Mesothelial cell of epicardium (in vitro differentiated cells): Measurements from ENCODE around the gene RAP1GAP. TPM values are rescaled to one million over a fixed set of nuclear protein-coding genes. Genes with fewer than 3 reads are reported as not detected.
A peak's percentile ranks its signal among the peaks of the same experiment; 100 is the strongest.

Source experiments
- DNase-seq, 2 experiments: peaks; one replicate each; pipeline ENCODE4 v3.0.0; 2021; ENCODE audit warnings: low spot score in 2 of 2; ENCODE audit not compliant: unreplicated experiment in 2 of 2
- H3K27ac Mint-ChIP-seq: 2 replicates; pipeline ENCODE4 v1.8.0; 2021; ENCODE audit warnings: mixed read lengths
- H3K27me3 Mint-ChIP-seq: 2 replicates; pipeline ENCODE4 v1.8.0; 2021; ENCODE audit warnings: low read depth, mixed read lengths
- H3K36me3 Mint-ChIP-seq: 2 replicates; pipeline ENCODE4 v1.8.0; 2021; ENCODE audit warnings: mixed read lengths
- H3K4me1 Mint-ChIP-seq: 2 replicates; pipeline ENCODE4 v1.8.0; 2021; ENCODE audit warnings: mixed read lengths
- H3K4me3 Mint-ChIP-seq: 2 replicates; pipeline ENCODE4 v1.8.0; 2021; ENCODE audit warnings: mild to moderate bottlenecking, moderate library complexity, mixed read lengths
- H3K9me3 Mint-ChIP-seq: 2 replicates; pipeline ENCODE4 v1.8.0; 2021; ENCODE audit warnings: mixed read lengths
- total RNA-seq: library from RNA; stranded (reverse); gene quantifications from 3 replicates; pipeline ENCODE4 v1.2.1, GENCODE V29; 2021
- TF ChIP-seq, protein P1 (sequence below): fragments of 200-600 bp; sonication (generic); IDR thresholded peaks from one replicate; pipeline ENCODE4 v1.5.0; 2021; ENCODE audit warnings: antibody characterized with exemption; ENCODE audit not compliant: unreplicated experiment

The RAP1GAP gene
- total RNA-seq, 1 donor from 2014 or later, result 8.0 TPM

DNA sequence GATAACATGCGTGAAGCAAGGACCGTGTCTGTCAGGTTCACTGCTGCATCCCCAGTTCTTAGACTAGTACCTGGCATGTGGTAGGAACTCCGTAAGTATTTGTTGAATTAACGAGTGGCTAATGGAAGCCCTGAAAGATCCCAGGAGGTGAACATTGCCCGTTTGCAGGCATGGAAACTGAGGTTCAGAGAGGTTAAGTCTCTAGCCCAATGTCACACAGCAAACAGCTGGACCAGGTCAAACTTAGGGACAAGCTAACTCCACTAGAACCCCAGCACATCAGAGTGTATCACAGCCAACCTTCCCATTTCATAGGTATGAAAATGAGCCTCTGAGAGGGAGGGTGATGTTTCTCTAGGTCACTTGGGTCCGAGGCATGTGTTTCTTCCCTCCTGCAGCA is 27.6 kb downstream of the RAP1GAP start:
- Mint-ChIP-seq H3K9me3 (no peaks in the 10 kb centered on the region), H3K27ac (no peak overlapping the region), H3K4me3 (no peak overlapping the region), H3K4me1 (peaks cover 7% of the 10 kb centered on the region), H3K27me3 (peaks cover 18% of the 10 kb centered on the region), H3K36me3 (no peaks in the 10 kb centered on the region)
- TF ChIP-seq, protein P1, sequence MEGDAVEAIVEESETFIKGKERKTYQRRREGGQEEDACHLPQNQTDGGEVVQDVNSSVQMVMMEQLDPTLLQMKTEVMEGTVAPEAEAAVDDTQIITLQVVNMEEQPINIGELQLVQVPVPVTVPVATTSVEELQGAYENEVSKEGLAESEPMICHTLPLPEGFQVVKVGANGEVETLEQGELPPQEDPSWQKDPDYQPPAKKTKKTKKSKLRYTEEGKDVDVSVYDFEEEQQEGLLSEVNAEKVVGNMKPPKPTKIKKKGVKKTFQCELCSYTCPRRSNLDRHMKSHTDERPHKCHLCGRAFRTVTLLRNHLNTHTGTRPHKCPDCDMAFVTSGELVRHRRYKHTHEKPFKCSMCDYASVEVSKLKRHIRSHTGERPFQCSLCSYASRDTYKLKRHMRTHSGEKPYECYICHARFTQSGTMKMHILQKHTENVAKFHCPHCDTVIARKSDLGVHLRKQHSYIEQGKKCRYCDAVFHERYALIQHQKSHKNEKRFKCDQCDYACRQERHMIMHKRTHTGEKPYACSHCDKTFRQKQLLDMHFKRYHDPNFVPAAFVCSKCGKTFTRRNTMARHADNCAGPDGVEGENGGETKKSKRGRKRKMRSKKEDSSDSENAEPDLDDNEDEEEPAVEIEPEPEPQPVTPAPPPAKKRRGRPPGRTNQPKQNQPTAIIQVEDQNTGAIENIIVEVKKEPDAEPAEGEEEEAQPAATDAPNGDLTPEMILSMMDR, result no peak
- DNase-seq, result no peak

DNA sequence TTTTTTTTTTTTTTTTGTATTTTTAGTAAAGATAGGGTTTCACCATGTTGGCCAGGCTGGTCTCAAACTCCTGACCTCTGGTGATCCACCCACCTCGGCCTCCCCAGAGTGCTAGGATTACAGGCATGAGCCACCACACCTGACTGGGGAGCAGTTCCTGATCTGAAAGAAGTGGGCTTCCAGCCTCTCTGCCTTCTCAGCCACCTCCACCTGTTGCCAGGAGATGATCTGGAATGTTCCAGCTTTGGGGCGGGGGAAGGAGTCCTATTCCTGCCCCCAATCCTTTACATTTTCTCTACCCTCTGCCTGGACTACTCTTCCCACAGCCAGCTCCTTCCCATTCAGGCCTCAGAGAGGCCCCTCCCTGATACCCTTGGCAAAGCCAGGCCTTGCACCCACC is 28.1 kb downstream of the RAP1GAP start:
- TF ChIP-seq, protein P1, result no peak
- H3K27me3 Mint-ChIP-seq, result peaks cover 18% of the 10 kb centered on the region
- no peak overlapping the region for H3K27ac Mint-ChIP-seq
- no peaks in the 10 kb centered on the region for H3K36me3 Mint-ChIP-seq
- no peak for DNase-seq
- no peak overlapping the region for H3K4me3 Mint-ChIP-seq
- no peaks in the 10 kb centered on the region for H3K9me3 Mint-ChIP-seq
- peaks cover 7% of the 10 kb centered on the region for H3K4me1 Mint-ChIP-seq

DNA sequence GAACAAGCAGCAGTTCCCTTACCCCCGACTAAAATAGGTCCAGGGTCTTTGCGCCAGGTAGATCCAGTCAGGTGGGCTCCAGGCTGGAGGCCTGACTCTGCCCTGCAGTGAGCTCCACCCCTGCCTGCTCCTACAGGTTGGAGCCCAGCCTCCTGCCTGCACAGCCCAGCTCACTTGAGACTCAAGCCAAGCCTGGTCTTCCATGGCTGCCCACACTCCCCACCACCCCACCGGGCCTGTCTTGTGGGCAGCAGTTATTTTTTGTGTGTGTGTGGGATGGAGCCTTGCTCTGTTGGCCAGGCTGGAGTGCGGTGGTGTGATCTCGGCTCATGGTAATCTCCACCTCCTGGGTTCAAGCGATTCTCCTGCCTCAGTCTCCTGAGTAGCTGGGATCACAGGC is 28.5 kb downstream of the RAP1GAP start:
- no peak for DNase-seq
- H3K36me3 Mint-ChIP-seq, result no peaks in the 10 kb centered on the region
- peaks cover 18% of the 10 kb centered on the region for H3K27me3 Mint-ChIP-seq
- peaks cover 7% of the 10 kb centered on the region for H3K4me1 Mint-ChIP-seq
- no peaks in the 10 kb centered on the region for H3K9me3 Mint-ChIP-seq
- TF ChIP-seq, protein P1, result no peak
- H3K4me3 Mint-ChIP-seq, result no peak overlapping the region
- H3K27ac Mint-ChIP-seq, result no peak overlapping the region

DNA sequence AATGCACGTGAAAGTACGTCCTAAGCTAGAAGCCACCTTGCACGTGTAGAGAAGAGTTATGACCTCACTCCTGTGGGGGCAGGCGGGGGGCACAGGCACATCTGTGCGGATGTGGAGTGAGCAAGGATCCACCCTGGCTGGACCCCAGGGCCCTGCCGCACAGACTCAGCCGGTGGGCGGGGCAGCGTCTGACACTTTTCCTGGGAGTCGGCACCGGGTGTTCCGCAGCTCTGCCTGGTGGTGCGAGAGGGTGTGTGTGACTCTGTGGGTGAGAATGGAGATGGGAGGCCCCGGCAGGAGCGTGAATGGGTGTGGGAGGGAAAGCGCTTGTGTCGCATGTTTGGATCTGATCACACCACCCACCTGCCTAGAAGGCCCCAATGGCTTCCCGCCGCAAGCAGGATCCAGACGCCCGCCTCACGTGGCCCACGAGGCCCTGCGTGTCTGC is 29.5 kb downstream of the RAP1GAP start:
- peaks cover 21% of the 10 kb centered on the region for H3K27me3 Mint-ChIP-seq
- H3K9me3 Mint-ChIP-seq, result no peaks in the 10 kb centered on the region
- DNase-seq, result no peak
- H3K27ac Mint-ChIP-seq, result no peak overlapping the region
- H3K4me3 Mint-ChIP-seq, result no peak overlapping the region
- H3K36me3 Mint-ChIP-seq, result no peaks in the 10 kb centered on the region
- H3K4me1 Mint-ChIP-seq, result peaks cover 7% of the 10 kb centered on the region
- TF ChIP-seq, protein P1, result no peak

DNA sequence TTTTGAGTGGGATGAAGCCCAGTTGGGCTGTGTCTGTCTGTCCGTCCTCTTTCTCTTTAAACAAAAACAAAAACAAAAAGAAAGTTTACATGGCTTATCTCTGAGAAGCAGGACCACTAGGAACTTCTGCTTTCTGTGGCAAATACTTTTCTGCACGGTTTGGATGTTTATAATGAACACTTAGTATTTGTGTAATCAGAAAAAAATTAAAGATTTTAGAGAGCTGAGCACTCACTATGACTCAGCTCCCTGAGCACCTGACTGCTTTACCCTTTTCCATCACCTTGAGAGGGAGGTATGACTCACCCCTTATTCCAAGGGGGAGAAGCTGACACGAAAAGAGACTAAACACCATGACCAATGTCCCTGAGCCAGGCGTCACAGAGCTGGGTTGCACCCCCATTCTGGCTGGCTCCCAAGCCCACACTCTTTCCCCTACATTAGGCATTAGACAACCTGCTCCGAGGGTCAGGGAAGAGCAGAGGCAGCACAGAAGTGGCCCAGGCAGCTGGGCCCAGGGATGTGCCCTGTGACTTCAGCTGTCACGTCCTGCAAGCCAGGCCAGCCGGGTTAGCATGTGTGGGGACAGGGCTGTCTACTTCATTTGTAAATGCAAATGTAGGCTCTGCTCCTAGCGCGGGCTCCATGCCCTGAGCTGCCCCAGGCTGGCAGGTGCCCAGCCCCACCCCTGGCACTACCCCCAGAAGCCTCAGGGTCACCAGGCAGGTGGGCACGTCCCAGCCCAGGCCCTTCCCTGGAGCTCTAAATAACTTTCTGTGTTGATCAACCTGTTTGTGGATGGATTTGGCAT is 30.4 kb downstream of the RAP1GAP start:
- Mint-ChIP-seq H3K36me3 (no peaks in the 10 kb centered on the region), H3K4me3 (no peak overlapping the region), H3K27me3 (peaks cover 18% of the 10 kb centered on the region), H3K27ac (peak overlapping the region; percentile 53), H3K9me3 (no peaks in the 10 kb centered on the region), H3K4me1 (peaks cover 7% of the 10 kb centered on the region)
- TF ChIP-seq, protein P1, result no peak
- no peak for DNase-seq
